ENCODE measurements around the gene OR6Q1.

The OR6Q1 gene

GRCh38 chr11:58003036-58003435 is 27.7 kb upstream of the OR6Q1 start:
- Mint-ChIP-seq H3K27ac (no peak overlapping the region), H3K4me1 (no peaks in the 10 kb centered on the region), H3K4me3 (no peak overlapping the region)

GRCh38 chr11:58003591-58003990 is 27.2 kb upstream of the OR6Q1 start:
- Mint-ChIP-seq H3K4me1 (no peaks in the 10 kb centered on the region), H3K36me3 (ENCODE audit: low read depth) (no peaks in the 10 kb centered on the region), H3K4me3 (no peak overlapping the region), H3K27me3 (ENCODE audit: low read depth, poor library complexity) (peaks cover 14% of the 10 kb centered on the region), H3K9me3 (peaks cover 12% of the 10 kb centered on the region), H3K27ac (no peak overlapping the region)
- DNase-seq = no peak
- TF ChIP-seq CTCF (IDR thresholded peaks at IDR 0.05) = no peak

More at GRCh38 chr11:58003036-58003435, 27.7 kb upstream of the OR6Q1 start:
- no peak for DNase-seq
- Mint-ChIP-seq H3K9me3 (peaks cover 12% of the 10 kb centered on the region), H3K27me3 (ENCODE audit: low read depth, poor library complexity) (peaks cover 14% of the 10 kb centered on the region), H3K36me3 (ENCODE audit: low read depth) (no peaks in the 10 kb centered on the region)
- no peak for TF ChIP-seq CTCF (IDR thresholded peaks at IDR 0.05)

GRCh38 chr11:58004664-58005063 is 26.1 kb upstream of the OR6Q1 start:
- no peak for DNase-seq
- Mint-ChIP-seq H3K36me3 (ENCODE audit: low read depth) (no peaks in the 10 kb centered on the region), H3K4me1 (no peaks in the 10 kb centered on the region), H3K9me3 (peaks cover 12% of the 10 kb centered on the region), H3K27me3 (ENCODE audit: low read depth, poor library complexity) (peaks cover 14% of the 10 kb centered on the region), H3K4me3 (no peak overlapping the region), H3K27ac (no peak overlapping the region)
- no peak for TF ChIP-seq CTCF (IDR thresholded peaks at IDR 0.05)

- no peak for TF ChIP-seq CTCF (IDR thresholded peaks at IDR 0.05)
- Mint-ChIP-seq H3K4me1 (no peaks in the 10 kb centered on the region), H3K27ac (no peak overlapping the region), H3K27me3 (ENCODE audit: low read depth, poor library complexity) (peaks cover 14% of the 10 kb centered on the region), H3K4me3 (no peak overlapping the region), H3K9me3 (no peaks in the 10 kb centered on the region), H3K36me3 (ENCODE audit: low read depth) (no peaks in the 10 kb centered on the region)
- DNase-seq = no peak
These were observed 23.8 kb upstream of the OR6Q1 start for GRCh38 chr11:58006940-58007339.

- no peaks in the 10 kb centered on the region for H3K9me3 Mint-ChIP-seq
- no peak for TF ChIP-seq CTCF (IDR thresholded peaks at IDR 0.05)
- H3K27ac Mint-ChIP-seq = no peak overlapping the region
- H3K36me3 Mint-ChIP-seq (ENCODE audit: low read depth) = no peaks in the 10 kb centered on the region
- no peak for DNase-seq
- H3K4me3 Mint-ChIP-seq = no peak overlapping the region
- peaks cover 5% of the 10 kb centered on the region for H3K27me3 Mint-ChIP-seq (ENCODE audit: low read depth, poor library complexity)
- H3K4me1 Mint-ChIP-seq = no peaks in the 10 kb centered on the region
These were observed 19.0 kb upstream of the OR6Q1 start for GRCh38 chr11:58011771-58012170.

DNA sequence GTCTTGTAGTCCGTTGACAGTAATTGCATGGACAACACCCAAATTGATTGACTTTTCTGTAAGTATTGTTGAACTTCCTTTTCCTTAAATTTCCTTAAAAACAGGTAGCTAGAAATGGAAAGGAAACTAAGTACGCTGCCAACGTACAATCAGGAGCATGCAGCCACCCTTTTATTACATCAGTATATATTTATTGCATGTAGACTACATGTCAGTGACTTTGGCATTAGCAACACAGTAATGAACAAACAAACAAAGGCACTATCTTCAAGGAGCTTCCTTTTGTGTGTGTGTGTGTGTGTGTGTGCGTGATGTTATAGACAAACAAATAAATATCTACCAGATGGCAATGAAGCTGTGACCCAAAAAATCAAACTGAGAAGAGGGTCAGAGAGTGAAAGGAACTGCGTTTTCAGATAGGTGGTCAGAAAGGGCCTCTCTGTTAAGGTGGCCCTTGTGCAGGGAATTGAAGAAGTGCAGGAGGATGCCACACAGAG is 7.3 kb upstream of the OR6Q1 start, which contains the start of gene OR9Q1:
Gene OR9Q1, plus strand, starts transcription at position 447 of the 497 bp plus-strand sequence. CDS start 155,564 bp downstream, outside the sequence.
- Mint-ChIP-seq H3K27me3 (ENCODE audit: low read depth, poor library complexity) (peaks cover 15% of the 10 kb centered on the region), H3K27ac (peak within 1 kb of the TSS; percentile 87), H3K36me3 (ENCODE audit: low read depth) (no peaks in the 10 kb centered on the region), H3K9me3 (no peaks in the 10 kb centered on the region), H3K4me1 (peaks cover 24% of the 10 kb centered on the region), H3K4me3 (peak within 1 kb of the TSS; percentile 41)
- no peak for TF ChIP-seq CTCF (IDR thresholded peaks at IDR 0.05)
- no peak for DNase-seq
